Activated CD8-positive, alpha-beta memory T cell treated with anti-CD3 and anti-CD28 coated beads for 36 hours (primary cell): ENCODE measurements around the gene GPX2. TPM values are rescaled to one million over a fixed set of nuclear protein-coding genes. Genes with fewer than 3 reads are reported as not detected.
"Not testable (repeated sequence)": the region's sequence is repeated elsewhere in the genome, so short reads cannot be mapped to it uniquely, and the experiment has no call there.

Experiments used
- CTCF ChIA-PET: fragments of 350-600 bp; sonication (Branson Sonifier 250); formaldehyde crosslinking; loops from one replicate; lab custom pipeline; 2021; ENCODE audit warnings: antibody characterized with exemption; lab: Charles Lee
- POLR2A ChIA-PET: fragments of 350-600 bp; sonication (Branson Sonifier 250); formaldehyde crosslinking; loops from one replicate; lab custom pipeline; 2021; ENCODE audit warnings: antibody characterized with exemption; lab: Charles Lee
- total RNA-seq, 2 experiments: library from RNA; stranded (reverse); gene quantifications; one replicate each; pipeline ENCODE4 v1.2.3, GENCODE V29; 2021

The GPX2 gene
- total RNA-seq, 2 experiments from 2014 or later: not detected

DNA sequence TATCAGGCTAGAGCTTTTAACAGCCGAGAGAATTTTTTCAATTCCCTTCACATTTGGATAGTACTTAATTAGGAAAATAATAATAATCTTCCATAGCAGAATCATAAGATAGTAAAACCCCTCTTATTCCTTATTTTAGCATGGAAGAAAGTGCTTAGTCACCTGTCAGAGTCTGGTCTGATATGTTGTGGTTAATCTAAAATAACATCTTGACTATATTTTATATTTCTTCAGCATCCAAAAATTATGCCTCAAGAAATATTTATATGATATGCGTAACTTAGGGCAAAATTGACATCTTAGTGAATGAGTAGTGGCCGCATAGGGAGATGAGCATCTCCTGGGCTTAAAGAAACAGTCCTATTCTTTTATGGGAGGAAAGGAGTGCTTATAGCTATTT lies 15.5 kb downstream of the GPX2 start:
- CTCF ChIA-PET: no interaction called here
- POLR2A ChIA-PET: interaction anchor here (0.9 kb wide), 1 partner anchor 12 kb away, joined by 4 read pairs; the partner anchor contains the start of gene CHURC1

DNA sequence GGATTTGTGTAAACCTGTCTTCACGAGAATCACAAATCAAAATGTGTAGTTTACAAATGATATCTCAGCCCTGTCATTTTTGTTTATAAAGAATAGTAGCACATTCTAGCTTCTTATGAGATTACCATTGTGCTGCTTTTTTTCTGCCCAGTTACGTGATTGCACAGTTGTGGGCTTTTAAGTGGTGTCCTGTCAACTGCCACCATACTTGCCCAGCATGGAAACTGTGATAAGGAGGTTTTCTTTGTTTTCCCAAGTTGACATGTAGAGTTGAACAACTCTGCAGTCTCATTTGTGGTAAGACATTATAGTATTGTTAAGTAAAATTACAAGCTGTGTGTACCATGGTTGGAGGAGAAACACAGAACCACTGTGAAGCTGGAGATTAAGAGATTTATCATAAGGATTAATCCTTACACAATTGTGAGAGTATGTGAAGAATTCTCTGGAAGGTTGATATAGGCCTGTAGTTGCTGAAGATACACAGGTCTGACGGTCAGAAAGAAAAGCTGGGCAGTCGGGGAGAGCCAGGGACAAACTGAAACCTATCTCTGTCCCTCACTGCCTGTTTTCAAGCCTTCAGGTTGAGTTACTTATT lies 16.0 kb downstream of the GPX2 start:
- POLR2A ChIA-PET: interaction anchor here (0.9 kb wide), 1 partner anchor 12 kb away, joined by 4 read pairs; the partner anchor contains the start of gene CHURC1
- CTCF ChIA-PET: no interaction called here

DNA sequence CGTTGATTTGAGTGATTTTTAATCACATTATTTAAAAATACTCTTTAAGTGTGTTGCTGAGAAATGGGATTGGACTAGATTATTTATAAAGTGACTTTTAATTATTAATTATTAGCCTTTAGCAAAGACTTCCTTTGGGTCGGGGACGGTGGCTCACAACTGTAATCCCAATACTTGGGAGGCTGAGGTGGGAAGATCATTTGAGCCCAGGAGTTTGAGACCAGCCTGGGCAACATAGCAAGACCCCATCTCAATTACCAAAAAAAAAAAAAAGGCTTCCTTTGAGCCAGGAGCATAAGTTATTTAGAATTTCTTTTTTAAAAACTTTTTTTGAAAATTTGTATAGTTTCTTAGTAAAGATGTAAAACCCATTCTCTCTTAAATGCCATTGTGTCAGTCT lies 19.5 kb downstream of the GPX2 start:
- ChIA-PET CTCF (interaction anchor here (0.7 kb wide), 1 partner anchor 181 kb away, joined by 3 read pairs; no protein-coding TSS in a partner anchor), POLR2A (interaction anchor here (0.5 kb wide), 1 partner anchor 8 kb away, joined by 4 read pairs; no protein-coding TSS in a partner anchor)

DNA sequence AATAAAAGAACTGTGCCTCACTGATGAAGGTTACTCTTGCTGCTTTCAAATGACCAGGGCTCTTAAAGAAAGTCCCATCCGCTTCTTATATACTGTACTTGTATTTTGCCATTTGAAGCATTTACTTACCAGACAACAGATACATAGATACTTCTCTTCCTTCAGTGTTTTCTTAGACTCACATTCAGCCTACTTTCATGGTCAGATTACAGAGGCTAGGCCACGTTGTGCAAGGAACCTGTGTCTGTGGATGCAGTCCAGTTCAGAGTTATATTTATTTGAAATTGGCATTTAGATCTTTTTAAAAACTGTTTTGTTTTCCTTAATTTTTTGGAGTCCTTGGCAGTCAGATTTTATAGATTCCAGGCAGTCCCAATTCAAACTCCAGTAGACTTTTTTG lies 22.1 kb downstream of the GPX2 start:
- ChIA-PET POLR2A (interaction anchor here (0.6 to 0.7 kb wide), 2 partner anchors 43 to 532 kb away, joined by 3 to 5 read pairs; no protein-coding TSS in a partner anchor), CTCF (no interaction called here)

DNA sequence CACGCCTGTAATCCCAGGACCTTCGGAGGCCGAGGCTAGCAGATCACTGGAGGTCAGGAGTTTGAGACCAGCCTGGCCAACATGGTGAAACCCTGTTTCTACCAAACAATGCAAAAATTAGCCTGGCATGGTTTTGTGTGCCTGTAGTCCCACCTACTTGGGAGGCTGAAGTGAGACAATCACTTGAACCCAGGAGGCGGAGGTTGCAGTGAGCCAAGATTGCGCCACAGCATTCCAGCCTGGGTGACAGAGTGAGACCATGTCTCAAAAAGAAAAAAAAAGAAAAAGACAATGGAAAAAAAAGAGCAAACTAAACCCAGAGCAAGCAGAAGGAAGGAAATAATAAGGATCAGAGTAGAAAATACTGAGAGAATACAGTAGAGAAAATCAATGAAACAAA lies 22.9 kb downstream of the GPX2 start:
- POLR2A ChIA-PET: interaction anchor here (0.7 kb wide), 1 partner anchor 531 kb away, joined by 3 read pairs; no protein-coding TSS in a partner anchor
- CTCF ChIA-PET: no interaction called here

DNA sequence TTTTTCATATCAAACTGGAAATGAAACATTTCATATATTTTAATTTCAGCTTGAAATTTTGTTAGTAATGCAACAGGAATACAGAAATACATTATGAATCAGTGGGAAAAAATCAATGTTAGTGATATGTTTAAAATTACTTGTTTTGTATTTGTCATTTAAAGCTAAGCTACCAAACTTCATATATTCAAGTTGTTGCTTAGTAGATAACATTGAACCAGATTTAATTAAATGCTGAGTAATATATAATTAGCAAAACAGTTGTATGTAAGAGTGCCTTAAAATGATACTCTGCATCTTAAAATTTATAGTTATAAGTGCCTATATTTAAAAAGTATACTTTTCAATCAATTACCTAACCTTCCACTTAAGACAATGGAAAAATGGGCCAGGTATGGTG lies 23.3 kb downstream of the GPX2 start:
- ChIA-PET CTCF (no interaction called here), POLR2A (interaction anchor here (0.5 kb wide), 1 partner anchor 40 kb away, joined by 4 read pairs; the partner anchor contains the start of gene SPTB)

DNA sequence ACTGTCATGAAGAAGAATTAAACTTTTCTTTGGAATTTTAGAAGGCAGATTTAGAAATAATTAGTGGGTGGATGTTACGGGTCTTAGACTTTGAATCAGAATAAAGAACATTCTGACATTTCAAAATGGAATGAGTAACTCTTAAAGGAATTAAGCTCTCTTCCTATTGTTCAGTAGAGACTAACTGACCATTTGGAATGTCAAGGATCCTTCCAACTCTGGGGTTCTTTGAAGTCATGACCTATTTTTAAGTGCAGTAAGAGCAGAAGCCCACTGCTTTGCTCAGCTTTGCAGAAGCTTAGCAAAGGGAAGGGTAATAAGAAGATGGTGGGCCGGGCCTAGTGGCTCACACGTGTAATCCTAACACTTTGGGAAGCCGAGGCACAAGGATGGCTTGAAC lies 24.3 kb downstream of the GPX2 start:
- ChIA-PET POLR2A (no interaction called here), CTCF (no interaction called here)

DNA sequence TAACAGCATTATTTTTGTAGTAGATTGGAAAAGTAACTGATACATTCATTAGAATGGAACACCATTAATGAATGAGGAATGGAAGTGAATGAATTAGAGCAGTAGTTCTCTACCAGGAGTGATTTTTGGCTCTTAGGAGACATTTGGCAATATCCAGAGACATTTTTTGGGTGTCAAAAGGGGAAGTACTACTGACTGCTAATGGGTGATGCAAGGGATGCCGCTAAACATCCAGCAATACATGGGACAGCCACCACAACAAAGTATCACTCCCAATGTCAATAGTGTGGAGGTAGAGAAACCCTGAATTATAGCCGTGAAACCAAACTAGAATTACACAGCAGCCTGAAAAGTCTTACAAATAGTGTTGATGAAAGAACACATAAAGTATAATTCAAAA lies 26.7 kb downstream of the GPX2 start:
- POLR2A ChIA-PET: interaction anchor here (0.5 to 1.8 kb wide), 2 partner anchors 11 to 410 kb away, joined by 4 to 9 read pairs; no protein-coding TSS in a partner anchor
- CTCF ChIA-PET: no interaction called here

DNA sequence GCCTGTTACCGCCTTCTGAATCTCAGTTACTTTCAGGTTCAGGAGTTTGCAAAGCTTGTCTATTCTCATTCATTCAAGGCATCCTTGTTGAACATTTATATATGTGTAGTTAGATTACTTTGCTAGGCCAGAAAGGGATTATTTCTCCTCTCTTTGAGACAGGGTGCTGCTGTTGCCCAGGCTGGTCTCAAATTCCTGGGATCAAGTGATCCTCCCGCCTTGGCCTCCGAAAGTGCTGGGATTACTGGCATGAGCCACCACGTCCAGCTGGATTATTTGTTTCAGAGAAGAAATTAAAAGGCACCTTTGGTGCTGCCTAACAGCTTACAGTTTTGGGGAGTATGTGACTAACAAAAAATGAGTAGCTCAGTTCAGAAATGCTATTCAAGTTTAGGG lies 27.5 kb downstream of the GPX2 start:
- CTCF ChIA-PET: interaction anchor here (0.7 to 1.8 kb wide), 2 partner anchors 23 to 53 kb away, joined by 3 to 6 read pairs; no protein-coding TSS in a partner anchor
- POLR2A ChIA-PET: interaction anchor here (0.5 to 1.8 kb wide), 12 partner anchors 8 to 494 kb away, joined by 3 to 9 read pairs (median 4); partner anchors contain the start of gene FNTB

DNA sequence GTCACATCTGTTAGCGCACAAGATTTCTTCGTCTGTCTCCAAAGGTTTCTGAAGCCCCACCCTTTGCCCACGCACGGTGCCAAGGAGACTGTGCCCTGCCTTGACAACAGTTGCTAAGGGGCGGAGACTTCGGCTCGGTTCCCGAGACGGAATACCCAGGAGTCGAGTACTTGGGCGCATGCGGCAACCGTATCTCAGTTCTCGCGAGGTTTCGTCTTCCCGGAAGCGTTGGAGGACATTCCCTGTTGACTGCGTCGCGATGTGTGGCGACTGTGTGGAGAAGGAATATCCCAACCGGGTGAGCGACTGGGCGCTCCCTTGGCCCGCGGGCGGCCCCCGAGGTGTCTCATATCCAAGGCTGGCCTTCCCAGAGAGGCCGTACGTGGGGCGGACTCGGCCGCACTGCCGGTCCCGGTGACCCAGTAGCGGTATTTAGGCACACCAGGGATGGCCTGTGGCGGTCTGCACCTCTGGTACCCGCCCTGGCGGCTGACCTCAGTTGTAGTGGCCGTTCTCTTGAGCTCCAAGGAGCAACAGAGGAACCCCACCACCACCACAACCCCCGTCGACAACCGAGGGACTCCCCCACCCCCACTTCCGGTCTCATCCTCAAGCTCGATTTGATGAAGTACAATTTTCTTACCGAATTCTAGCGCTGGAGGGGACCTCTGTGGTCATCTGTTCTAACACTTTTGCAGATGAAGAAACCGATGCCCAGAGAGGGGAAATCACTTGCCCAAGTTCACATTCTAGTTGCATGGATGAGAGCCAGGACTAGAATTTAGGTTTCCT lies 28.1 kb downstream of the GPX2 start, which contains the start of gene CHURC1:
Gene CHURC1 (plus strand): TSS at position 219 of the 792 bp plus-strand sequence. CDS start 41 bp downstream, at position 260.
- POLR2A ChIA-PET: interaction anchor here (0.6 to 1.8 kb wide), 11 partner anchors 9 to 494 kb away, joined by 3 to 9 read pairs (median 4); partner anchors contain the start of gene FNTB
- CTCF ChIA-PET: interaction anchor here (0.7 to 1.8 kb wide), 2 partner anchors 23 to 54 kb away, joined by 3 to 6 read pairs; no protein-coding TSS in a partner anchor

DNA sequence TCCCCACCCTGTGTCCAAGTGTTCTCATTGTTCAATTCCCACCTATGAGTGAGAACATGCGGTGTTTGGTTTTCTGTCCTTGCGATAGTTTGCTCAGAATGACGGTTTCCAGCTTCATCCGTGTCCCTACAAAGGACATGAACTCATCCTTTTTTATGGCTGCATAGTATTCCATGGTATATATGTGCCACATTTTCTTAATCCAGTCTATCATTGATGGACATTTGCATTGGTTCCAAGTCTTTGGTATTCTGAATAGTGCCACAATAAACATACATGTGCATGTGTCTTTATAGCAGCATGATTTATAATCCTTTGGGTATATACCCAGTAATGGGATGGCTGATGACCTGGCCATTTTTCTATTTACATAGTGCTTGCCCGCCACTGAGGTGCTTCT lies 29.1 kb downstream of the GPX2 start:
- CTCF ChIA-PET: interaction anchor here (1.8 kb wide), 1 partner anchor 22 kb away, joined by 6 read pairs; no protein-coding TSS in a partner anchor
- POLR2A ChIA-PET: not testable (repeated sequence)

DNA sequence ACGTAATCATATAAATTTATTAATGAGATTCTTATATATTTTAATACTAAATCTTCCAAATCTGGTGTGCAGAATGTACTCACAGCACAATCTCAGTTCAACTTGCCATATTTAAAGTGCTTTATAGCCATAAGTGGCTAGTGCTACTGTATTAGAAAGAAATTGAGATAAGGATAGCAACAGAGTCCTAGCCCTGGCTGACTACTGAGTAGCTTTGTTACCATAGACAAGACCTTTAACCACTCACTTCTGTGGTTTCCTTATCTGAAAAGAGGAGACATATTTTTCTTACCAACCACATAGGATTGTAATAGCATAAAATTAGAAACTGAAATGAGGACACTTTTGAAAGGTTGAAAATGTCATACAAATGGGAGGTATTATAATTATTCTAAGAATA lies 30.3 kb downstream of the GPX2 start:
- POLR2A ChIA-PET: no interaction called here
- CTCF ChIA-PET: no interaction called here

DNA sequence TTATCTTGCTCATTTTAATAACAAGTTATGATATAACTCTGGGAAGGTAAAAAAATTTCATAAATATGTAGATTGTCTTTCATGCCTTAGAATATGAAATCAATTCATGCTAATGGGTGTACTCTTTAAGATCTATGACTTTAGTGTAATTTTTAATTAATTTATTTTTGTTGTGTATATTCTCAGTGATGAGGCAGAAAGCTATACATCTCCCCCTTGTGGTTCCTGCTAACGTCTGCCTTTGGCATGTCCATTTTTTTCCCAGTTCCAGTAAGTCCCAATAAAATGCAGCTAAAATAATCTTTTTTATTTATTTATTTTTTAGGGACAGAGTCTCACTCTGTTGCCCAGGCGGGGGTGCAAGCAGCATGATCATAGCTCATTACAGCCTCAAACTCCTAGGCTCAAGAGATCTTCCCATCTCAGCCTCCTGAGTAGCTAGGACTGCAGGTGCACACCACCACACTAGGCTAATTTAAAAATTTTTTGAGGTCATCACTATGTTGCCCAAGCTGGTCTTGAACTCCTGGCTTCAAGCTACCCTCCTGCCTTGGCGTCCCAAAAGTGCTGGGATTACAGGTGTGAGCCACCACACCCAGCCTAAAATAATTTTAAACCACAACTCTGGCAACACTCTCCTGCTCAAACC lies 31.6 kb downstream of the GPX2 start:
- CTCF ChIA-PET: interaction anchor here (0.9 to 1.0 kb wide), 2 partner anchors 20 to 87 kb away, joined by 3 to 5 read pairs; no protein-coding TSS in a partner anchor
- POLR2A ChIA-PET: no interaction called here

DNA sequence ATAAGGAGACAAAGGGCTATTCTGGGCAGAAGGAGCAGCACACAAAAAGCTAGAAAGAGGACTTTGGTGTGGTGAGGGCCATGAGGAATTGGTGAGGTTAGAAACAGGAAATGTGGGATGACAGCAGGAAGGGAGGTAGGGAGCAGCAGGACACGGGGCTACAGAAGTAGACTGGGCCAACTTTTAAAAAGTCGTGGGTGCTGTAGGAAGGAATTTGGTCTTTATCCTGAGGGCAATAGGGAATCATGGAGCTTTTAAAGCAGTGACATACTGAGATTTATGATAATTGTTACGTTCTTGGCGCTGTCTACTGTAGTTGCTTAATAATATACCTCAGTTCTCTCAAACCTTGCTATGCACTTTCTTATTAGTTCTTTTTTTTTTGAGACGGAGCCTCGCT lies 36.5 kb downstream of the GPX2 start:
- ChIA-PET CTCF (no interaction called here), POLR2A (no interaction called here)

DNA sequence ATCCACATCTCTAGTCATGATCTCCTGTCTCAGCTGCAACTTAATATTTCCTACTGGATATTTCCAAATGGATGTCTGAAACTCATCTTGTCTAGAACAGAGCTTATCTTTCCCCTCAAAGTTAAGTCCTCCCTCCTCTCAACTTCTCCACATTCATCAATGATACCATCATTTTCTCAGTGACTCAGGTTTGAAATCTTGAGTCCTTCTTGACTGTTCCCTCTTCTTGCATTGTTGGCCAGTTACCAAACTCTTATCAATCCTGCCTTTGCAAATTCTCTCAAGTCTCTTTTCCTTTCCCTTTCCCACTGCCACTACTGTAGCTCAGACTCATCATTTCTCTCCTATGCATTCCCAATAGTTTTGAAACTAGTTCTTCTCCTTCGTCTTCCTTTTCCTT lies 42.6 kb downstream of the GPX2 start:
- POLR2A ChIA-PET: no interaction called here

DNA sequence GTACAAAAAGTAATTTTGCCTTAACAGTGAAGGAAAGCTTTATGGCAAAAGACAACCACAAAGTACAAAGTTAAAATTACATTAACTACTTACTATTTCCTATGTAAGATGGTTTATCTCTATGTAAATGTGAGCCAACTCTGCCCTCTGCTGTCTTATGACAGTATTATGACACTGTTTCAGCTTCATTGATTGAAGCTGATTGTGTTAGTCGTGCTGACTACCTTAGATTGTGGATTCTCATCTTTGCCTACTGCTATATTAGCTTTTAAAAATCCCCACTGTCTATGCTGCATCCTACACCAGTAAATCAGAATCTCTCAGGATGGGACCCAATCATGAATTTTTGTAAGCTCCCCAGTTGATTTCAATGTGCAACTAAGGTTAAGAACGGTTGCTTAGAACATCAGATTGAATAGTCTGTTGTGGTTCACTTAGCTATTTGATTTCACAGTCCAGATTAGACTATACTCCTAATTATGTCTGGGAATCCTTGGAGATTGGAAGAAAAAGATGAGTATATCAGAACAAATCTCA lies 50.6 kb downstream of the GPX2 start:
- ChIA-PET POLR2A (no interaction called here), CTCF (interaction anchor here (0.7 to 3.9 kb wide), 21 partner anchors 8 to 296 kb away, joined by 3 to 57 read pairs (median 4); partner anchors contain the start of genes CHURC1 and SPTB)

More for the DNA sequence above, 42.6 kb downstream of the GPX2 start:
- CTCF ChIA-PET: interaction anchor here (1.4 kb wide), 1 partner anchor 8 kb away, joined by 6 read pairs; no protein-coding TSS in a partner anchor

DNA sequence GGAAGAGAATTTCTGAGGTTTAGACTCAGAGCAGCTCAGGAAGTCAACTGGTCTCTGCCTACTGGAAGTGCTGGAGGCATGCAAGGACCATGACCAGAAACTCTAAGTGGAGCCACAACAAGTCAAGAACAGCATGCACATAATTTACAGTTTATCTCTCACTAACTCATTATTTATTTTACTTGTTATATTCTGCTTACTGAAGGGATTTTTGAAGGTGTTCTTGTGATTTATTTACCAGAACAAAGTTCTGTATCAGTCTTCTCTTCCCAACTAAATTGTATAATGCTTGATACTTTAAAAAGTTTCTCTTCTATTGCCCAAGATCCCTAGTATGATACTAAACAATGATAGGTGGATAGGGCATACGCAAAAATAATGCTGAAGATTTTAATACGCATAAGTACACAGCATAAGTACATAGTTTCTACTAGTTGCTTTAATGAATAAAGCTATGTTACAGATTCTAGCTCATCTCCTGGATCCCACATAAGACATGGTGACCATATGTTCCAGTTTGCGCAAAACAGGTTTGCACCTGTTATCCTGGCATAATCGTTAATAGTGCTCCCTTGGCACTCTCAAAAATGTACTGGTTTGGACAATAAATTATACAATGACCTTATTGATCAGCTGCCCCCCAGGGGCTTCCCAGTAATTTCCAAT lies 51.2 kb downstream of the GPX2 start:
- ChIA-PET CTCF (interaction anchor here (1.0 to 3.9 kb wide), 22 partner anchors 9 to 295 kb away, joined by 3 to 57 read pairs (median 4); partner anchors contain the start of genes CHURC1 and SPTB), POLR2A (no interaction called here)

DNA sequence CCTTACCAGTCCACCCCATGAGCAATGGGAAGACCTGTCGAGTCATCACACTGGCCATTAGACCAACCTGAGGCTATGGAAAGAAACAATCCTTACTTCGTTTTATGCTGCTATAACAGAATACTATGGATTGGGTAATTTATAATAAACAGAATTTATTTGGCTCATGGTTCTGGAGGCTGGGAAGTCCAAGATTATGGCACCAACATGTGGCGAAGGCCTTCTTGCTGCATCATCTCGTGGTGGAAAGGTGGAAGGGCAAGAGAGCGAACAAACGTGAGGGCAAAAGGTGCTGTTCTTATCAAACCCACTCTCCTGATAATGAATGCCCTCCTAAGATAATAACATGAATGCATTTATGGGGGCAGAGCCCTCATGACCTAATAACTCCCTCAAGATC lies 53.2 kb downstream of the GPX2 start:
- ChIA-PET CTCF (interaction anchor here (1.9 to 3.9 kb wide), 2 partner anchors 65 to 66 kb away, joined by 5 to 57 read pairs; no protein-coding TSS in a partner anchor), POLR2A (no interaction called here)
